NOMO-1 treated with dmso at 0.1 percent for 144 hours (cell line): ENCODE results near the gene FBH1.
"Not testable (repeated sequence)": the region's sequence is repeated elsewhere in the genome, so short reads cannot be mapped to it uniquely, and the experiment has no call there.

Experiments used
- DNase-seq: peaks from one replicate; lab custom pipeline; 2025; ENCODE audit not compliant: unreplicated experiment; lab: John Stamatoyannopoulos, UW

Gene FBH1

GRCh38 chr10:5938291-5938690 lies 48.2 kb downstream of the FBH1 start:
- DNase-seq, result no peak

GRCh38 chr10:5940807-5941218 lies 50.8 kb downstream of the FBH1 start:
- DNase-seq, result no peak

DNA sequence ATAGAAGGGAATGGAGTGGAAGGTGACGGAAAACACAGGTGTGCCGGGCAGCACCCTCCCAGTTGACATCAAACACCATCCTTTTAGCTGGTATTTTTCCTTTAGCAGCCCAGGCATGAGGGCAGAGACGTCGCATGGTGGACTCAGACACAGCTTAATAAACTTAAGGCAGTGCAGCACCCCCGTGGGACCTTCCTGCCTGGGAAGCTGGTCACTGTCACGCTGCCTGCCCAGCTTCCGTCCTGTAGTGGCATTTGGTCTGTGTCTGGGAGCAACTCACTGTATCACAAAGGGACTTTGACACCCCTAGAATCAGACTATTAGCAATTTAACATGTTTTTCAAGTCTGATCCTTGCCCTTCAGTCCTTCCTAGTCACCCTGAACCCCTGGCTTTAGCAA lies 51.5 kb downstream of the FBH1 start:
- DNase-seq, result no peak

GRCh38 chr10:5942001-5942400 lies 52.0 kb downstream of the FBH1 start:
- no peak for DNase-seq

GRCh38 chr10:5942474-5942873 lies 52.4 kb downstream of the FBH1 start:
- no peak for DNase-seq

- DNase-seq, result no peak
Measured at GRCh38 chr10:5943536-5943935, 53.5 kb downstream of the FBH1 start.

DNA sequence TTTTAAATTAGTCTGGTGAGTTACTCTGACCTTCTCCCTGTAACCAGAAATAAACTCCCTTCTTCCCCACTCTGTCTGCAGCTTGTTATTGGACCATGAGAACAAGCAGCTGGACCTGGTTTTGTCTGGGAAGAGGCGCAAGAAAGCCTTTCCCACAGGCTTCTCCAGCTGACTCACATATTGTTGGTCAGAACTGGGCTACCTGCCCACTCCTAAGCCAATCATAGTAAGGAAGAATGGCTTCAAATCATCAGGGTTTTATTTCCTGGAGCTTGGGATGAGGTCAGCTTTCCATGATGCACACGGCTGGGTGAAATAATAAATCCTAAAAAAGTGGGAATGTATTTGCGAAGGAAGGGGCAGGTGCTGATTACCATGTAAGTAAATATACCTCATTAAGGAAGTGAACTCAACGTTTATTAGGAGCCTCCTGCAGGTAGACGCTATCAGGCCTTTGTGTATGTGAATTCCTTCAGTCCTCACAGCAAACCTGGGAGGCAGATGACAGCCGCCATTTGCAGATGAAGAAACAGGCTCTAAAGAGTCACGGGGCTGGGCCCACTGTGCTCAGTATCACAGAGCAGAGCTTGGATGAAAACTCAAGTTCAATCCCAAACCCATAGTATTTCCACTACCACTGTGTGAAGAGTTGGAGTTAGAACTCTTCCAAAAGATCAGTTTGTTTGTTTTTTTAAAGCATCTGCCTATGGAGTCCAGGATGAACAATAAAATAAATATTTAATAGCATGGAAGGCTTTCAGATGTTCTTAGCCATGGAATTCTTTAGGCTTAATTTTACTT lies 54.5 kb downstream of the FBH1 start:
- DNase-seq, result no peak

- DNase-seq, result no peak
Measured at GRCh38 chr10:5945190-5945509, 55.1 kb downstream of the FBH1 start.

DNA sequence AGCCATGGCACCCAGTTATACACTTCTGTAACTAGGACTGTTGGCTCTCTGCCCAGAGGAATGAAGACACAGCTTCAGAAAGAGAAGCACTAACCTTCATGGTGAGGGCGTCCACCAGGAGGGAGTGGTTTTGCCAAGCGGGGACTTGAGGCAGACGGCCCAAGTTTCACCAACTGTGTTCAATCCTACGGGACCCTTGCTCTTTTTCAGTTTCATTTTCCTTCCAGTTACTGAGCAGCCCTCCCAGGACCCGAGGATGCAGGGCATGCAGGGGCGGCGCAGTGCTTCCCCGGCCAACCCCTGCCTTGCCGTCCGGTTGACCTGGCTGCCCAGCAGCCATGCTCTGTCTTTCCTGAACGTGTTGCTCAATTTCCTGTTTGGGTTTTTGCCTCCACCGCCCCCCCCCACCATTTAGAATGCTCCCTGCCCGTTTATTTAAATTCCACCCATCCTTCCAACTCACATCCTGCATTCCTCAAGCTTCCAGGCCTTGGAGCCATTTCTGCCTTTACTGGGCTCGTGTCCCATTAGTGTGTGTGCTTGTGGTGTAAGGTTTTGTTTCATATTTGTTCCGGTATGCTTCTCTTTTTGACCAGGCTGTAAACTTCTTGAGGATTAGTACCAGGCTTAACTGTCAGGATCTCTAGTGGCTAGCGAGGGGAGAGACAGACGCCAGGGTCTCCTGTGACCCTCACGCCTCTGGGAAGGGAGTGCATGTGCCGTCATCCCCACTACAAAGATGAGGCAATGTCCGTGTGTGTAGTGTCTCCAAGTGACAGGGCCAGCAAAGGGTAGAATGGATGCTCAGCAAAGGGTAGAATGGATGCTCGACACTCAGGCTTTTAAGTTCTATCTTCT lies 55.7 kb downstream of the FBH1 start:
- peak; percentile 6 for DNase-seq

DNA sequence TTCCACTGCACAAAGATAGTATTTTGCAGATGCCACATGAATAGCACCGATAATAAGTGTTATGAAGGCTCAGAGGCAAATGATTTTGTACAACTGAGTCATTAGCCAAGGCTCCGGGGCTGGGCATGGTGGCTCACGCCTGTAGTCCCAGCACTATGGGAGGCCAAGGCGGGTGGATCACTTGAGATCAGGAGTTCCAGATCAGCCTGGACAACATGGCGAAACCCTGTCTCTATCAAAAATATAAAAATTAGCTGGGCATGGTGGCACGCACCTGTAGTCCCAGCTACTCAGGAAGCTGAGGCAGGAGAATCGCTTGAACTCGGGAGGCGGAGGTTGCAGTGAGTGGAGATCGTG lies 56.4 kb downstream of the FBH1 start:
- DNase-seq, result not testable (repeated sequence)

GRCh38 chr10:5946786-5947185 lies 56.7 kb downstream of the FBH1 start:
- no peak for DNase-seq

GRCh38 chr10:5947471-5948207 lies 57.6 kb downstream of the FBH1 start:
- no peak for DNase-seq

DNA sequence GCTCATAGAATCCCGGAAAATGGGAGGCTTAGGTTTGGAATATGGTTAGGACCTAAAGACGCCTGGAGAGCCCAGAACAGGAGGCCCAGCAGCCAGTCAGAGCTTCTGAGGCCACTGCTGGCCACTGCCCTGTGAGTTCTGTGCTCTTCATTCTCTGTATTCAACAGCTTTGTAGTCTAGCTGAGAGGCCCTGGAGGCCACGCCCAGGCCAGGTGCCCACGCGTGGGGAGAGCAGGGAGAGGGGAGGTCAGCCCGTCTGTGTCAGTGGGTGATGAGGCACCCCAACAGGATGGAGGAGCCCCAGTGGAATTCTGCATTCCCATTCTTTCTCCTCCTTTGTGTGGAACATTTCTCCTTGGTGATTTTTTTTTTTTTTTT lies 58.2 kb downstream of the FBH1 start:
- DNase-seq, result no peak

DNA sequence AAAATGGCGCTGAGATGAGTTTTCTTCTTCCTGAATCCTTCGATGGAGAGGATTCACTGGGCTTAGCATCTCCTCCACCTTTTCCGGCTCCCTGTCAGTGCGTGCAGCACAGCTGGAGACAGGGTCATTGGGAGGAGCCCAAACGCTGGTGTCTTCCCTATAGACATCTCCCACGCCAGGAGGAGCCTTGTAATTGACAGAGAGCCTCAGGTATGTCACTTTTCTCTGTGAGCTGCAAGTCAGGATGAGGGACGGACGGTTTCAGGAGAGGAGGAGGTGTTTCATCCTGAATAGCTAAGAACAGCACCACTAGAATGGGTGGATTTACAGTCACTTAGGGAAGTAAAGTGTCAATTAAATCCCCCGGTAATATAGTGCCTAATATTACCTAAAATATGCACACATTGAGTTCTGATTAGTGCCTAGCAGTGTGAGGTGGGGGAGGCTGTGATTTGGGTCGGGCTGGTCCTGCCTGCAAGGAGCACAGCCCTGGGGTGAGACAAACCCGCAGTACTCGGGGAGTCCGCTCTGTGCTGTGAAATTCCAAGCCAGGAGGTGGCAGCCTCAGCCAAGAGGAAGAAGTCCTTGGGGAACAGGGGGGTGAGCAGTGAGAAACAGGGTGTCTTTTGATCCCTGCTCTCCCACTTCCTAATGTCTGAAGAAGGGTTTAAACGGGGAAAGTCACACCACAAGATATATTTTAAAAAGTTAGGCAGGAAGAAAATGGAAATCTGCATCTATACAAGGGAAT lies 59.1 kb downstream of the FBH1 start:
- DNase-seq, result no peak

- no peak for DNase-seq
Measured at GRCh38 chr10:5951167-5951711, 61.2 kb downstream of the FBH1 start.

DNA sequence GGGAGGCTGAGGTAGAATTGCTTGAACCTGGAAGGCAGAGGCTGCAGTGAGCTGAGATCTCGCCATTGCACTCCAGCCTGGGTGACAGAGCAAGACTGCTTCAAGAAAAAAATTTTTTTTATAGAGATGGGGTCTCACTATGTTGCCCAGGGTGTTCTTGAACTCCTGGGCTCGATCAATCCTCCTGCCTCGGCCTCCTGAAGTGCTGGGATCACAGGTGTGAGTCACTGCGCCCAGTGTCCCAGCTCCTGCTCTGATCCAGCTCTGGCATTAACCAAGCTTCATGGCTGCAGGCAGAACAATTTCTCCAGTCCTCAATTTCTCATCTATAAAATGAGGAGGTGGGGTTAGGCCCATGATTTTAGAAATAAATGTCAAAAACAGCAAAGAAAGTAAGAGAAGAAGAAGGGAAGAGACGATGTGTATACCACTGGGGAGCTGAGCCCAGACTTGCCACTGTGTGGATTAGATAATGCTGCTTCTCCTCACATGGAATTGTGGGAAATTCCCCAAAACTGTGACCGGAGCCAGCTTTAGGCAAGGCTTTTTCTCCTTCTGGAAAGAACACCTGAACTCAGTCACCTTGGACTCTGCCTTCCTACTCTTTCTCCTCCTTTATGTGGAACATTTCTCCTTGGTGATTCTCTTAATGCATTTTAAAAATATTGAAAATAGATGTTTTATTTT lies 61.8 kb downstream of the FBH1 start:
- DNase-seq, result no peak

DNA sequence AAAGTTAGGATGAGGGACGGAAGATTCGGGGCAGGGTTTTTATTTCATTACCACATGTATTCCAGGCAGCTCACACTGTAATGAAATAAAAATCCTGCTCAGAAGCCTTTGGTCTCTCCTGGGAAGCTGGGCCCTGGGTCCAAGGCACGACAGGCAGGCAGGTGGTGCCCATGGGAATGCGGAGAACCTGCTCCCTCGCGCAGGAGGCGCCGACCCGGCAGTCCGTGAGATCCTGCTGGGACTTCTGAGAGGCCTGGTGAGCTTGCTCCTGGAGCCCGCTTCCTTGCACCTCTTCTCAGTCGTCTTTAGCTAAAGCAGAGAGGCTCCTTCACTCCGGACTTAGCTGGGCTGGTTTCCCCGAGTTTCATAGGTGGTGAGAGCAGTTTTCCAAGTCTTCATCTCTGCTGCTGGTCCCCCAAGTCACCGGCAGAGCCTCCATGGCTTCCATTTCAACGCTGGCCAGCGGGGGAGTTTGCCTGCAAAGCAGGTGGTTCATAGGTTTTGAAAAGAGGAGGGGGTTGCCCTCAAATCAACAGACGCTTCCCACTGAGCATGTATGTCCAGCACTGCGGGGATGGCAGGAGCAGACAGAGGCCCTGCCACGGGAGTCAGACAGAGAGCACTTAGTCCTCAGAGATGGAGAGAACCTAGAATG lies 62.8 kb downstream of the FBH1 start:
- DNase-seq, result no peak

DNA sequence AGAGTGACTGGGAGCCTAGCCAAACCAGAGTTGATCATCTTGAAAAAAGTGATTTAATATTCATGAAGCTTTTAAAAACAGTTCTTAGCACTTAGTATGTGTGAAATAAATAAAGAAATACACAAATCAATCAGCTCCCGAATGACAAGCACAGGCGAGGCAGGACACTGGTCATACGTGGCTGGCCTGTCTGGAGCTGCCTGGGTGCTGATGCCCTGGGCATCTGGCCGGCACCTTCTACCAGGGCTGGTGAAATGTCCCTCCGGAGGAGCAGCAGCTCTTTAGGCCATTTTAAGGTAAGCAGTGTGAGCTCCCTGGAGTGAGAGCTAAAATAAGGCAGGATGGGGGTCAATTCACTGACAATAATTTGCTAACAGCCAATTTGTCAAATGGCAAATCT lies 63.6 kb downstream of the FBH1 start:
- no peak for DNase-seq

DNA sequence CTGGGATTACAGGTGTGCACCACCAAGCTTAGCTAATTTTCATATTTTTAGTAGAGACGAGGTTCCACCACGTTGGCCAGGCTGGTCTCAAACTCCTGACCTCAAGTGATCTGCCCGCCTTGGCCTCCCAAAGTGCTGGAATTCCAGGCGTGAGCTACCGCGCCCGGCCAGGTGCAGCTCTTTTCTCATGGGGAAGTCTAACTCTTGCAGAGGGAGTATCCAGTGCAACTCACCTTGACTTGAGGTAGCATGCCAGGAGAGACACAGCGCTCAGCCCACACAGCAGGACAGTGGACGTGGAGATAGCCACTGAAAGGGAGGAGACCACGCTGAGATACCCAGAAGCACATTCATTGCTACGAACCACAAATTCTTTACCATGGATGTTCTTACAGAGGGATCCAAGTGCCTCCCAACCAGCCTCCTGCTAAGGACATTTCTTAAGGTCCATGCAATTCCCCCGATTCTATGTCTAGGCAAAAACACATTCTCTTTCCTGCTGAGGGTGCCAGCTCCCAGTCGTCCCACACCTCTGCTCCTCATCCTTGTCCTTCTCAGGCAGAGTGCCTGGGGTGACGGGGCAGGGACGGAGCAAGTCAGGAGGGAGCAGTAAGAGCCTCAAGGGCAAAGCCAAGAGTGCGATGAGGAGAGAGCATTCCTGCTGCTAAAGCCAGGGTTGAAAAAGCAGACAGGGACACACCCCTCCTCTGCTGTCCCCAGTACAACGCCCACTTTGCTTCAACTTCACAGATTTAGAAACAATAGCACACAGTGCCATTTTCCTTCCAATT lies 66.3 kb downstream of the FBH1 start:
- no peak for DNase-seq
